ENCODE data around the gene ENOX1.

The ENOX1 gene

GRCh38 chr13:43482641-43483040, 304.1 kb downstream of the ENOX1 start:
- no peak overlapping the region for H3K4me3 ChIP-seq (ENCODE audit: control insufficient read depth, low read depth, low read length)
- no peak for DNase-seq (ENCODE audit: low read depth)
- TF ChIP-seq CTCF (conservative IDR thresholded peaks at IDR 0.05; ENCODE audit: control insufficient read depth, insufficient read depth, low read depth, low read length), result no peak

GRCh38 chr13:43482026-43482425, 304.7 kb downstream of the ENOX1 start:
- no peak for DNase-seq (ENCODE audit: low read depth)
- TF ChIP-seq CTCF (conservative IDR thresholded peaks at IDR 0.05; ENCODE audit: control insufficient read depth, insufficient read depth, low read depth, low read length), result no peak
- no peak overlapping the region for H3K4me3 ChIP-seq (ENCODE audit: control insufficient read depth, low read depth, low read length)

GRCh38 chr13:43478902-43479301, 307.9 kb downstream of the ENOX1 start:
- TF ChIP-seq CTCF (conservative IDR thresholded peaks at IDR 0.05; ENCODE audit: control insufficient read depth, insufficient read depth, low read depth, low read length), result no peak
- DNase-seq (ENCODE audit: low read depth), result no peak
- H3K4me3 ChIP-seq (ENCODE audit: control insufficient read depth, low read depth, low read length), result no peak overlapping the region

GRCh38 chr13:43478211-43478610, 308.6 kb downstream of the ENOX1 start:
- DNase-seq (ENCODE audit: low read depth), result no peak
- no peak for TF ChIP-seq CTCF (conservative IDR thresholded peaks at IDR 0.05; ENCODE audit: control insufficient read depth, insufficient read depth, low read depth, low read length)
- no peak overlapping the region for H3K4me3 ChIP-seq (ENCODE audit: control insufficient read depth, low read depth, low read length)

GRCh38 chr13:43475140-43475539, 311.6 kb downstream of the ENOX1 start:
- DNase-seq (ENCODE audit: low read depth), result no peak
- no peak for TF ChIP-seq CTCF (conservative IDR thresholded peaks at IDR 0.05; ENCODE audit: control insufficient read depth, insufficient read depth, low read depth, low read length)
- no peak overlapping the region for H3K4me3 ChIP-seq (ENCODE audit: control insufficient read depth, low read depth, low read length)

GRCh38 chr13:43473437-43473836, 313.3 kb downstream of the ENOX1 start:
- H3K4me3 ChIP-seq (ENCODE audit: control insufficient read depth, low read depth, low read length), result no peak overlapping the region
- no peak for DNase-seq (ENCODE audit: low read depth)
- no peak for TF ChIP-seq CTCF (conservative IDR thresholded peaks at IDR 0.05; ENCODE audit: control insufficient read depth, insufficient read depth, low read depth, low read length)

GRCh38 chr13:43472980-43473379, 313.8 kb downstream of the ENOX1 start:
- TF ChIP-seq CTCF (conservative IDR thresholded peaks at IDR 0.05; ENCODE audit: control insufficient read depth, insufficient read depth, low read depth, low read length), result no peak
- no peak overlapping the region for H3K4me3 ChIP-seq (ENCODE audit: control insufficient read depth, low read depth, low read length)
- no peak for DNase-seq (ENCODE audit: low read depth)

All from fibroblast of mammary gland (primary cell).